HCT116 (cell line): ENCODE measurements around the gene FMR1. TPM values are rescaled to one million over a fixed set of nuclear protein-coding genes. Genes with fewer than 3 reads are reported as not detected.

Source experiments
- ATAC-seq: fragments of 200-7000 bp; cut with Tn5 transposase; 2 replicates; pipeline ENCODE4 v1.9.1; 2020; ENCODE audit warnings: mild to moderate bottlenecking, moderate library complexity
- BruUV-seq: library from RNA; stranded (reverse); fragments of 400-500 nt; replicated peaks from 2 replicates; lab custom pipeline; 2021; lab: Mats Ljungman, UMichigan
- CTCF ChIA-PET: fragments of 300-600 bp; sonication (Branson Sonifier 250); formaldehyde crosslinking; loops from one replicate; lab custom pipeline; 2021; ENCODE audit warnings: antibody characterized with exemption; lab: Charles Lee
- POLR2A ChIA-PET: fragments of 300-600, 350-600 bp; sonication (Branson Sonifier 250); formaldehyde crosslinking; loops from one replicate; lab custom pipeline; 2021; ENCODE audit warnings: antibody characterized with exemption; lab: Charles Lee
- RAD21 ChIA-PET, 2 experiments: fragments of 300-600 bp; sonication (Branson Sonifier 250); formaldehyde crosslinking; loops; one replicate each; lab custom pipeline; 2023; ENCODE audit warnings: low total read pairs in 2 of 2; ENCODE audit not compliant: uncharacterized antibody in 2 of 2, unreplicated experiment in 2 of 2, low non-redundant PET in 1 of 2; lab: Charles Lee
- DNase-seq: peaks from one replicate; pipeline ENCODE4 v3.0.0-alpha.2; 2010; ENCODE audit warnings: low read depth, low spot score
- H2AFZ ChIP-seq: fragments of 200-600 bp; shearing (Covaris generic), sonication (generic); 2 replicates; pipeline ENCODE4 v1.6.1; 2017; ENCODE audit warnings: low read depth, mixed run types, mixed read lengths, antibody characterized with exemption, low read length; ENCODE audit not compliant: poor library complexity, severe bottlenecking
- H3K27ac ChIP-seq: 2 replicates; pipeline ENCODE4 v1.5.1; 2012; ENCODE audit warnings: low read depth, low read length
- H3K27me3 ChIP-seq: fragments of 200-600 bp; sonication (generic); 2 replicates; pipeline ENCODE4 v1.6.1; 2016; ENCODE audit warnings: mixed run types, low read length, mixed read lengths; ENCODE audit not compliant: insufficient read depth
- H3K36me3 ChIP-seq, 2 experiments: fragments of 200-500 bp in 1 of 2; fragments of 200-600 bp in 1 of 2; sonication (Bioruptor generic) in 1 of 2; sonication (generic) in 1 of 2; 2 replicates each; pipeline versions ENCODE4 v1.5.1 to v1.6.1; 2014 to 2016; ENCODE audit warnings: low read length in 2 of 2, inconsistent platforms in 1 of 2, mixed read lengths in 1 of 2, mixed run types in 1 of 2; ENCODE audit not compliant: insufficient read depth in 2 of 2, control insufficient read depth in 1 of 2
- H3K4me1 ChIP-seq, 2 experiments: fragments of 200-600 bp in 1 of 2; sonication (generic) in 1 of 2; 2 replicates each; pipeline versions ENCODE4 v1.5.1 to v1.6.1; 2012 to 2017; ENCODE audit warnings: low read length in 2 of 2, inconsistent platforms in 1 of 2, mild to moderate bottlenecking in 1 of 2, mixed read lengths in 1 of 2, mixed run types in 1 of 2, moderate library complexity in 1 of 2; ENCODE audit not compliant: insufficient read depth in 2 of 2, control insufficient read depth in 1 of 2
- H3K4me2 ChIP-seq: fragments of 200-600 bp; sonication (generic); 2 replicates; pipeline ENCODE4 v1.6.1; 2017; ENCODE audit warnings: mixed run types, low read length, mixed read lengths
- H3K4me3 ChIP-seq, 2 experiments: fragments of 200-600 bp in 1 of 2; sonication (generic) in 1 of 2; replicated peaks in 1 of 2; 2 replicates each; pipeline ENCODE4 v1.5.1; 2011 to 2016; ENCODE audit warnings: low read length in 2 of 2, control low read depth in 1 of 2, low read depth in 1 of 2, mild to moderate bottlenecking in 1 of 2, mixed read lengths in 1 of 2, mixed run types in 1 of 2
- H3K79me2 ChIP-seq: fragments of 200-600 bp; sonication (generic); 2 replicates; pipeline ENCODE4 v1.6.1; 2017; ENCODE audit warnings: mild to moderate bottlenecking, mixed run types, low read length, moderate library complexity, mixed read lengths; ENCODE audit not compliant: insufficient read depth
- H3K9ac ChIP-seq: fragments of 200-600 bp; sonication (generic); 2 replicates; pipeline ENCODE4 v1.6.1; 2016; ENCODE audit warnings: low read length, mixed read lengths
- H3K9me2 ChIP-seq: fragments of 200-600 bp; sonication (generic), shearing (Covaris generic); 2 replicates; pipeline ENCODE4 v1.6.1; 2017; ENCODE audit warnings: mixed run types, mild to moderate bottlenecking, moderate library complexity; ENCODE audit not compliant: insufficient read depth
- H3K9me3 ChIP-seq, 2 experiments: fragments of 200-500 bp in 1 of 2; fragments of 200-600 bp in 1 of 2; sonication (Bioruptor generic) in 1 of 2; sonication (generic) in 1 of 2; 2 replicates each; pipeline ENCODE4 v1.6.1; 2014 to 2017; ENCODE audit warnings: low read length in 2 of 2, mixed read lengths in 2 of 2, inconsistent platforms in 1 of 2, low read depth in 1 of 2, mild to moderate bottlenecking in 1 of 2, mixed run types in 1 of 2, moderate library complexity in 1 of 2; ENCODE audit not compliant: control insufficient read depth in 1 of 2, insufficient read depth in 1 of 2
- H4K20me1 ChIP-seq: fragments of 200-600 bp; sonication (generic), shearing (Covaris generic); 2 replicates; pipeline ENCODE4 v1.6.1; 2017; ENCODE audit warnings: mixed run types, mild to moderate bottlenecking, moderate library complexity; ENCODE audit not compliant: insufficient read depth
- CTCF ChIP-seq, 3 experiments: fragments of 200-600 bp in 1 of 3; sonication (generic) in 1 of 3; IDR thresholded peaks in 2 of 3; conservative IDR thresholded peaks in 1 of 3; 2 replicates each; pipeline ENCODE4 v1.5.1; 2012 to 2017; ENCODE audit warnings: low read depth in 2 of 3, low read length in 2 of 3, antibody characterized with exemption in 1 of 3, borderline replicate concordance in 1 of 3, control low read depth in 1 of 3, mild to moderate bottlenecking in 1 of 3, mixed read lengths in 1 of 3, mixed run types in 1 of 3, moderate library complexity in 1 of 3; ENCODE audit not compliant: insufficient read depth in 1 of 3
- EZH2phosphoT487 ChIP-seq: fragments of 200-600 bp; IDR thresholded peaks from 2 replicates; pipeline ENCODE4 v1.6.1; 2018; ENCODE audit warnings: antibody characterized with exemption, borderline replicate concordance
- FOSL1 ChIP-seq: IDR thresholded peaks from 2 replicates; pipeline ENCODE4 v1.6.1; 2012; ENCODE audit warnings: low read depth
- POLR2AphosphoS5 ChIP-seq: IDR thresholded peaks from 2 replicates; pipeline ENCODE4 v1.6.1; 2011; ENCODE audit warnings: mild to moderate bottlenecking, low read depth, low read length, moderate library complexity
- RAD21 ChIP-seq: IDR thresholded peaks from 2 replicates; pipeline ENCODE4 v1.6.1; 2012; ENCODE audit warnings: low read depth, mild to moderate bottlenecking
- REST ChIP-seq: IDR thresholded peaks from 2 replicates; pipeline ENCODE4 v1.6.1; 2012; ENCODE audit warnings: low read depth
- SIN3A ChIP-seq: IDR thresholded peaks from 2 replicates; pipeline ENCODE4 v1.6.1; 2012; ENCODE audit warnings: low read depth
- SP1 ChIP-seq: IDR thresholded peaks from 2 replicates; pipeline ENCODE4 v1.6.1; 2012; ENCODE audit warnings: low read depth
- SRF ChIP-seq: IDR thresholded peaks from 2 replicates; pipeline ENCODE4 v1.6.1; 2012; ENCODE audit warnings: low read depth
- TCF7L2 ChIP-seq: IDR thresholded peaks from 2 replicates; pipeline ENCODE4 v1.7.0; 2011; ENCODE audit warnings: borderline replicate concordance, inconsistent platforms; ENCODE audit not compliant: insufficient read depth, insufficient read length; ENCODE audit errors: extremely low read depth
- YY1 ChIP-seq: IDR thresholded peaks from 2 replicates; pipeline ENCODE4 v1.6.1; 2011; ENCODE audit warnings: low read length, low read depth, moderate library complexity, mild to moderate bottlenecking; ENCODE audit not compliant: insufficient replicate concordance; ENCODE audit errors: extremely low read depth
- ZBTB33 ChIP-seq: IDR thresholded peaks from 2 replicates; pipeline ENCODE4 v1.6.1; 2011; ENCODE audit warnings: mild to moderate bottlenecking, low read length, moderate library complexity; ENCODE audit not compliant: insufficient replicate concordance; ENCODE audit errors: extremely low read depth
- ZFX ChIP-seq: fragments of 450-650 bp; IDR thresholded peaks from 2 replicates; pipeline ENCODE4 v1.6.1; 2017
- intact Hi-C: fragments of 100-400 bp; cut with micrococcal nuclease; formaldehyde crosslinking; loops from 2 replicates; pipeline ENCODE4 v1.10.0; 2022
- total RNA-seq: library from RNA; stranded (reverse); gene quantifications from one replicate; pipeline ENCODE4 v1.2.1, GENCODE V29; 2021; ENCODE audit not compliant: unreplicated experiment

FMR1 gene
- total RNA-seq, 1 experiment from 2014 or later, result 31.1 TPM

GRCh38 chrX:147913570-147913969 lies 1.9 kb downstream of the FMR1 start:
- H3K27me3 ChIP-seq, result no peaks in the 10 kb centered on the region
- ChIA-PET RAD21 (no interaction called here), CTCF (no interaction called here), POLR2A (no interaction called here)
- H3K9me2 ChIP-seq, result no peaks in the 10 kb centered on the region
- ATAC-seq, result no peak
- no peak for DNase-seq
- H3K27ac ChIP-seq, result no peak overlapping the region
- no TSS peak for BruUV-seq
- intact Hi-C loops, result no loop called here
- H3K79me2 ChIP-seq, result peaks cover 55% of the 10 kb centered on the region
- H3K4me3 ChIP-seq, result peak overlapping the region in 1 of 2 experiments; percentile 71; a peak in 1 of 4 replicates
- H3K36me3 ChIP-seq, result no peaks in the 10 kb centered on the region
- TF ChIP-seq SP1 (no peak), ZFX (no peak), REST (no peak), SIN3A (no peak), POLR2AphosphoS5 (no peak), EZH2phosphoT487 (no peak), CTCF (IDR thresholded peaks at IDR 0.05 in 2 of 3, conservative IDR thresholded peaks at IDR 0.05 in 1 of 3; ENCODE audit: borderline replicate concordance in 1 of 3, insufficient read depth in 1 of 3, low read depth in 2 of 3, low read length in 2 of 3) (no peak), ZBTB33 (no peak), RAD21 (no peak), TCF7L2 (no peak), SRF (no peak), YY1 (no peak), FOSL1 (no peak)
- H3K4me1 ChIP-seq, result peaks cover 4 to 7% of the 10 kb centered on the region in 2 experiments; a peak in 2 of 4 replicates
- H3K9me3 ChIP-seq, result no peaks in the 10 kb centered on the region
- peak overlapping the region; percentile 63 for H3K4me2 ChIP-seq
- no peaks in the 10 kb centered on the region for H4K20me1 ChIP-seq
- no peak overlapping the region for H2AFZ ChIP-seq
- H3K9ac ChIP-seq, result no peak overlapping the region
